MCF 10A (cell line): ENCODE data around the gene BCAS1. TPM values are rescaled to one million over a fixed set of nuclear protein-coding genes. Genes with fewer than 3 reads are reported as not detected.

Experiments used
- BruUV-seq: library from RNA; stranded (reverse); fragments of 400-500 nt; replicated peaks from 2 replicates; lab custom pipeline; 2021; lab: Mats Ljungman, UMichigan
- CTCF ChIA-PET: fragments of 300-600 bp; sonication (Branson Sonifier 250); formaldehyde crosslinking; extraction: SDS; loops from one replicate; lab custom pipeline; 2021; ENCODE audit warnings: antibody characterized with exemption, inconsistent platforms; lab: Yijun Ruan, JAX
- POLR2A ChIA-PET: fragments of 300-600, 350-650 bp; sonication (Branson Sonifier 250); formaldehyde crosslinking; extraction: SDS; loops from one replicate; lab custom pipeline; 2020; ENCODE audit warnings: antibody characterized with exemption, inconsistent platforms; lab: Yijun Ruan, JAX
- DNase-seq: peaks from one replicate; pipeline ENCODE4 v3.0.0-alpha.2; 2018; ENCODE audit not compliant: unreplicated experiment
- H3K27ac Mint-ChIP-seq: one replicate; pipeline ENCODE4 v1.8.0; 2022; ENCODE audit warnings: mild to moderate bottlenecking, low read depth, mixed read lengths; ENCODE audit not compliant: unreplicated experiment
- H3K27me3 Mint-ChIP-seq: one replicate; pipeline ENCODE4 v1.8.0; 2022; ENCODE audit warnings: mixed read lengths; ENCODE audit not compliant: insufficient read depth, unreplicated experiment
- H3K36me3 Mint-ChIP-seq: one replicate; pipeline ENCODE4 v1.8.0; 2022; ENCODE audit warnings: mild to moderate bottlenecking, moderate library complexity, mixed read lengths; ENCODE audit not compliant: insufficient read depth, unreplicated experiment
- H3K4me1 Mint-ChIP-seq: one replicate; pipeline ENCODE4 v1.8.0; 2022; ENCODE audit warnings: mixed read lengths; ENCODE audit not compliant: insufficient read depth, unreplicated experiment
- H3K4me3 Mint-ChIP-seq: one replicate; pipeline ENCODE4 v1.8.0; 2022; ENCODE audit warnings: mild to moderate bottlenecking, moderate library complexity, mixed read lengths; ENCODE audit not compliant: unreplicated experiment
- H3K9me3 Mint-ChIP-seq: one replicate; pipeline ENCODE4 v1.8.0; 2022; ENCODE audit warnings: mixed read lengths; ENCODE audit not compliant: unreplicated experiment
- intact Hi-C: fragments of 100-400 bp; cut with micrococcal nuclease; formaldehyde crosslinking; loops from 2 replicates; pipeline ENCODE4 v1.14.1; 2022
- total RNA-seq: library from RNA; stranded (reverse); gene quantifications from 2 replicates; pipeline ENCODE4 v1.2.3, GENCODE V29; 2022
- TF ChIP-seq, protein P1 (sequence below): fragments of 200-600 bp; IDR thresholded peaks from one replicate; pipeline ENCODE4 v1.8.0; 2022; ENCODE audit warnings: antibody characterized with exemption, mild to moderate bottlenecking; ENCODE audit not compliant: unreplicated experiment

Gene BCAS1
- total RNA-seq, 1 experiment from 2014 or later, result not detected

DNA sequence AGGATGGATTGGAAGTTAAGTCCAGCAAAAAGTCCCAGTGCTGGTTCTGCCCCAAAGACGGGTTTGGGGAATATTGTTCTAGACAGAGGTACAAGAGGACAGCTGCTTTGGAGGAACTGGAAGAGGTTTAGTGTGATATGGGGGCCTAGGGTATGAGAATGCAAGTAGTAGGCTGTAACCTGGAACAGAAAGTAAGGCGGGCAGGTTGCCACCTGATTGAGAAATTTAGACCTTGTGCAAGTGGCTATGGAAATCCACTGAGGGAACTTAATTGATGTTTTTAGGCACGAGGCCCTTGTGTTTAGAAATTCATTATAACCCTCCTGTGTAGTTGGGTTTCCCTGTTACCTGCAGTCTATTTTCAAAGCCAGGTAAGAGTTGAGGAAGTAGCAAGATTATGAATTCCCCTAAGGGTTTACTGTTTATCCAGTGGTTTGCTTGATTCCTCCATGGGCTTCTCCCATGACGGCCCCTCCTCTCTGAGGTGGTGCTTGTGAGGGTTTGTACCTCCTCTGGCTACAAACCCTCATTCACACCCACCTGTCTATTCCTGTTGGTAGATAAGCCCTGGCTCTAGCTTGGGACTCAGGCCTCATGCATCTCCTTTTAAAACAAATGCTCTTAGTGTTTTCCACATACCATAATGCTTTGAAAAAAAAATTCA is 42.0 kb upstream of the BCAS1 start:
- CTCF ChIA-PET, result interaction anchor here (1.0 to 24.1 kb wide), 3 partner anchors 10 to 86 kb away, joined by 3 to 1436 read pairs (median 14); partner anchors contain the start of gene PFDN4
- intact Hi-C loops, result no loop called here

DNA sequence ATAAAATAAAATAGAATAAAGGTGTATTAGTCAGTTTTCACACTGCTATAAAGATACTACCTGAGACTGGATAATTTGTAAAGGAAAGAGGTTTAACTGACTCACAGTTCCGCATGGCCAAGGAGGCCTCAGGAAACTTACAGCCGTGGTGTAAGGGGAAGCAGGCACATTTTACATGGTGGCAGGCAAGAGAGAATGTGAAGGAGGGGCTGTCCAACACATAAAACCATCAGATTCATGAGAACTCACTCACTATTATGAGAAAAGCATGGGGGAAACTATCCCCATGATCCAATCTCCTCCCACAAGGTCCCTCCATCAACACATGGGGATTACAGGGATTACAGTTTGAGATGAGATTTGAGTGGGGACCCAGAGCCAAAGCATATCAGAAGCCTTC is 41.1 kb upstream of the BCAS1 start:
- Mint-ChIP-seq H3K9me3 (no peaks in the 10 kb centered on the region), H3K4me1 (peaks cover 30% of the 10 kb centered on the region), H3K27ac (no peak overlapping the region), H3K4me3 (no peak overlapping the region), H3K36me3 (no peaks in the 10 kb centered on the region), H3K27me3 (no peaks in the 10 kb centered on the region)
- TF ChIP-seq, protein P1, sequence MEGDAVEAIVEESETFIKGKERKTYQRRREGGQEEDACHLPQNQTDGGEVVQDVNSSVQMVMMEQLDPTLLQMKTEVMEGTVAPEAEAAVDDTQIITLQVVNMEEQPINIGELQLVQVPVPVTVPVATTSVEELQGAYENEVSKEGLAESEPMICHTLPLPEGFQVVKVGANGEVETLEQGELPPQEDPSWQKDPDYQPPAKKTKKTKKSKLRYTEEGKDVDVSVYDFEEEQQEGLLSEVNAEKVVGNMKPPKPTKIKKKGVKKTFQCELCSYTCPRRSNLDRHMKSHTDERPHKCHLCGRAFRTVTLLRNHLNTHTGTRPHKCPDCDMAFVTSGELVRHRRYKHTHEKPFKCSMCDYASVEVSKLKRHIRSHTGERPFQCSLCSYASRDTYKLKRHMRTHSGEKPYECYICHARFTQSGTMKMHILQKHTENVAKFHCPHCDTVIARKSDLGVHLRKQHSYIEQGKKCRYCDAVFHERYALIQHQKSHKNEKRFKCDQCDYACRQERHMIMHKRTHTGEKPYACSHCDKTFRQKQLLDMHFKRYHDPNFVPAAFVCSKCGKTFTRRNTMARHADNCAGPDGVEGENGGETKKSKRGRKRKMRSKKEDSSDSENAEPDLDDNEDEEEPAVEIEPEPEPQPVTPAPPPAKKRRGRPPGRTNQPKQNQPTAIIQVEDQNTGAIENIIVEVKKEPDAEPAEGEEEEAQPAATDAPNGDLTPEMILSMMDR, result no peak
- DNase-seq, result no peak
- intact Hi-C loops, result no loop called here
- ChIA-PET CTCF (interaction anchor here (1.0 to 24.1 kb wide), 6 partner anchors 9 to 87 kb away, joined by 3 to 1436 read pairs (median 4); partner anchors contain the start of gene PFDN4), POLR2A (interaction anchor here (1.2 to 3.1 kb wide), 2 partner anchors 11 to 96 kb away, joined by 3 to 17 read pairs; partner anchors contain the start of gene PFDN4)
- BruUV-seq, result no TSS peak

More for the DNA sequence above, 42.0 kb upstream of the BCAS1 start:
- TF ChIP-seq, protein P1, result no peak
- peak; percentile 72 for DNase-seq
- Mint-ChIP-seq H3K4me1 (peaks cover 24% of the 10 kb centered on the region), H3K4me3 (no peak overlapping the region), H3K9me3 (no peaks in the 10 kb centered on the region), H3K36me3 (no peaks in the 10 kb centered on the region), H3K27me3 (no peaks in the 10 kb centered on the region), H3K27ac (no peak overlapping the region)
- POLR2A ChIA-PET, result interaction anchor here (0.8 to 1.2 kb wide), 3 partner anchors 11 to 95 kb away, joined by 3 to 4 read pairs (median 3); partner anchors contain the start of gene PFDN4
- BruUV-seq, result no TSS peak

DNA sequence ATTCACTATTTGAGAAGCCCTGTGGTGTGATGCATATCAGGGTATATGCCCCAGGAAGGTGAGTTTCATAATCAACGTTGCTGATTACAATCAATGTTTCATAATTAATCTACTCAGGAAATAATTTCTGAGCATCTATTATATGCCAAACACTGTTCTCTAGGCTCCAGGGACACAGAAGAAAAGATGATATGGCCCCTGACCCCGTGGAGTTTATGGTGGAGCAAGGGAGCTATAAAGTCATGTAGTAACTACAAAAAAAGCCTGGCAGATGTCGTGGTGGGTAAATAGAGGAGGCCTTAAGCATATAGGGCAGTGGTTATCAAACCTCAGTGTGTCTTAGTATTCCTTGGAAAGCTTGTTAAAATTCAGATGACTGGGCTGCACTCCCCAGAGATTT is 40.1 kb upstream of the BCAS1 start:
- intact Hi-C loops, result no loop called here
- no TSS peak for BruUV-seq
- CTCF ChIA-PET, result interaction anchor here (0.7 to 24.1 kb wide), 7 partner anchors 8 to 1937 kb away, joined by 3 to 1436 read pairs (median 4); partner anchors contain the start of gene PFDN4
- no peak for DNase-seq
- no peak overlapping the region for H3K27ac Mint-ChIP-seq
- H3K4me1 Mint-ChIP-seq, result peaks cover 25% of the 10 kb centered on the region
- no peaks in the 10 kb centered on the region for H3K9me3 Mint-ChIP-seq
- POLR2A ChIA-PET, result interaction anchor here (1.1 to 3.1 kb wide), 5 partner anchors 10 to 98 kb away, joined by 3 to 17 read pairs (median 3); partner anchors contain the start of gene PFDN4
- no peaks in the 10 kb centered on the region for H3K27me3 Mint-ChIP-seq
- TF ChIP-seq, protein P1, result no peak
- no peak overlapping the region for H3K4me3 Mint-ChIP-seq
- H3K36me3 Mint-ChIP-seq, result no peaks in the 10 kb centered on the region

DNA sequence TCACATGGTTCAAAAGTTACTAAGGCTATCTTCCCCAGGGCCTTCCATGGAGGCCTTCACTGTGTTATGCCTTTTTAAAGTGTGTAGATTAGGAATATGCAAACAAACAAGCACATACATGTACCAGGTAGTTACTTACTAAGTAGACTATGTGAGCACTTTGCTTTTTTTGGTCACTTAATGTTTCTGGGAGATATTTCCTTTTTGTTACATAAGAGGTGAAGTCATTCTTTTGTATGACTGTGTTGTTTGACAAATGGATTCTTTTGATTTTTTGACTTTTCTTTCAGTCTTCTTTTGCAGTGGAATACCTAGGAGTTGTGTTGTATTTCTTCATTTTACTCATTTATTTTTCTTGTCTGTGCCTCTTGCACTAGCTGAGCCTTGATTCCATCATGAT is 39.6 kb upstream of the BCAS1 start:
- CTCF ChIA-PET, result interaction anchor here (0.7 to 24.1 kb wide), 7 partner anchors 8 to 1937 kb away, joined by 3 to 1436 read pairs (median 4); partner anchors contain the start of gene PFDN4
- no peak for DNase-seq
- H3K27me3 Mint-ChIP-seq, result no peaks in the 10 kb centered on the region
- no peak overlapping the region for H3K27ac Mint-ChIP-seq
- no peak overlapping the region for H3K4me3 Mint-ChIP-seq
- intact Hi-C loops, result no loop called here
- peaks cover 25% of the 10 kb centered on the region for H3K4me1 Mint-ChIP-seq
- TF ChIP-seq, protein P1, result no peak
- H3K36me3 Mint-ChIP-seq, result no peaks in the 10 kb centered on the region
- no TSS peak for BruUV-seq
- H3K9me3 Mint-ChIP-seq, result no peaks in the 10 kb centered on the region
- POLR2A ChIA-PET, result interaction anchor here (1.0 to 3.1 kb wide), 8 partner anchors 10 to 98 kb away, joined by 3 to 17 read pairs (median 4); partner anchors contain the start of gene PFDN4
